SJSA1 (cell line): ENCODE results near the gene CSMD2. TPM values are rescaled to one million over a fixed set of nuclear protein-coding genes. Genes with fewer than 3 reads are reported as not detected.

Experiments used
- DNase-seq, 2 experiments: peaks; one replicate each; pipeline ENCODE4 v3.0.0-alpha.2; 2015 to 2020; ENCODE audit warnings: low spot score in 2 of 2, low read depth in 1 of 2
- H3K27ac ChIP-seq: fragments of 250-450 bp; sonication (Bioruptor Pico); 2 replicates; pipeline ENCODE4 v1.5.1; 2020; ENCODE audit warnings: mild to moderate bottlenecking, moderate library complexity
- H3K27me3 ChIP-seq: fragments of 250-450 bp; sonication (Bioruptor Pico); replicated peaks from 2 replicates; pipeline ENCODE4 v1.5.1; 2020; ENCODE audit warnings: mild to moderate bottlenecking, moderate library complexity
- H3K36me3 ChIP-seq: fragments of 250-450 bp; sonication (Bioruptor Pico); 2 replicates; pipeline ENCODE4 v1.5.1; 2020; ENCODE audit warnings: mild to moderate bottlenecking
- H3K4me1 ChIP-seq: fragments of 250-450 bp; sonication (Bioruptor Pico); replicated peaks from 2 replicates; pipeline ENCODE4 v1.6.1; 2021; ENCODE audit warnings: mild to moderate bottlenecking
- H3K4me3 ChIP-seq: fragments of 250-450 bp; sonication (Bioruptor Pico); 2 replicates; pipeline ENCODE4 v1.5.1; 2020; ENCODE audit warnings: mild to moderate bottlenecking
- H3K9me3 ChIP-seq: fragments of 250-450 bp; sonication (Bioruptor Pico); replicated peaks from 2 replicates; pipeline ENCODE4 v1.5.1; 2020; ENCODE audit warnings: mild to moderate bottlenecking
- total RNA-seq: library from RNA; depleted of rRNA; stranded (reverse); fragments of >200 nt; shearing (Covaris generic); gene quantifications from 2 replicates; pipeline ENCODE4 v1.2.3, GENCODE V29; 2014

CSMD2 gene
- total RNA-seq, 1 experiment from 2014 or later = 0.87 TPM

DNA sequence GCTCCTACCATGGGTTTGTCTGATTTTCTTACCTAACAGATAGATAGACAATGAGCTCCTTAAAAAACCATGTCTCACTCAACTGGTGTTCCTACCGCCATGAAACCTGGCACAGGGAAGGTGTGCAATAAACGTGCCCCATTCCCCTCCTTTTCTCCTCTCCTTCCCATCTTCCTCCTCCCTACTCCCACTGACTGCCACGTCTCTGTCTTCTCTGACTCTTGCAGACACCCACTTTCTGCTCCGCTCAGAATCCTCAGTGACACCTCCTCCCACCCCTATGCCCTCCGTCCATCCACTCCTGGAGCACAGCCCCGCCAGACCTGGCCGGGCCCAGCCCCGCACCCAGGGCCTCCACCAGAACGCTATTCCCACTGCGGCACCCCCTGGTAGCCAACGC lies 248.2 kb downstream of the CSMD2 start:
- DNase-seq = no peak
- H3K9me3 ChIP-seq = no peaks in the 10 kb centered on the region
- H3K4me1 ChIP-seq = peaks cover 4% of the 10 kb centered on the region; the same call in 1 of the 2 replicates
- no peaks in the 10 kb centered on the region for H3K27me3 ChIP-seq
- no peak overlapping the region for H3K27ac ChIP-seq
- H3K4me3 ChIP-seq = no peak overlapping the region
- no peaks in the 10 kb centered on the region for H3K36me3 ChIP-seq

DNA sequence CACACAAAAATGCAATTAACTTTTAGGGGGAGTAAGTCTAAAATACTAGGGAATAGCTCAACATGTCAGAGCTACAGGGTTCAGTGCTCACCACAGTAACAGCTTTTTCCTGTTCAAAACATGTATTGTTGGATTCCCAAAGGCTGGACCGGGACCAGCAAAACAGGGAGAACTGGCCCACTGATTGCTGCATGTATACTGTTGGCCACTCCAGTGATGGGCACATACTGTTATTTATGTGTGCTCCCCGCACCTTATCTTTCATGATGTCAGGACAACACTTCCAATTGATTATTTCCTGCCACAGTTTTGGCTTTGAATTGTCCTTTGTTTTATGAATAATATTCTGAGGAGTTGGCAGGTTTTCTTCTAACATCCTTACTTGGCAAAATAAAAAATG lies 250.5 kb downstream of the CSMD2 start:
- H3K9me3 ChIP-seq = no peaks in the 10 kb centered on the region
- no peaks in the 10 kb centered on the region for H3K27me3 ChIP-seq
- H3K36me3 ChIP-seq = no peaks in the 10 kb centered on the region
- H3K27ac ChIP-seq = no peak overlapping the region
- H3K4me1 ChIP-seq = peaks cover 4% of the 10 kb centered on the region; the same call in 1 of the 2 replicates
- no peak overlapping the region for H3K4me3 ChIP-seq
- no peak for DNase-seq

DNA sequence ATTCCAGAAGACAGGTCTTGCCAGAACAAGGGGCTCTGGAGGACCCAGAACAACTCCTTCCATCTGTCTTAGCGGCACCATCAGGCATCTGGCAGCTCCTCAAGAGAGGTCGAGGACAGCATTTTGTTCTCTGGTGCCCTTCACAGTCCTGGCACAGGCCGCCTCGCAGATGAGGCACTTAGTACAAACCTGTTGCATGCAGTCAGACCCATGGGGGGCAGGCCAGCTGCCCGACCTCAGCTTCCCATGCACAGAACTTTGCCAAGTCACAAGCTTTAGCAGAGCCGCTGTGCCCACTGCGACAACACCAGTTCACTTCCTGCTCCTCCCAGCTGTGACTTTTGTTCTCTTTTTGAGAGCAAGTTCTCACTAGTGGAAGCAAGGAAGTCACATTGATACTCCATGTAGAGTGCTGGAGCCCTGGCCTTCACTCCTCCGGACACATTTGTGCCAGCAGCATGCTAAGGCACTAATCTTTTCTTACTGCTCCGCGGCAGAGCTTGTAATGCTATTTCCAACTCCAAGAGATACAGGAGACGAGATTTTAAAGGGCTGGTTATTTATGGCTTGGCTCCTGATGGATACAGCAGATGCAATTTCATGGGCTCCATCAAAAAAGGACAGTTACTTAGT lies 256.6 kb downstream of the CSMD2 start:
- no peak for DNase-seq
- no peak overlapping the region for H3K27ac ChIP-seq
- no peaks in the 10 kb centered on the region for H3K36me3 ChIP-seq
- no peaks in the 10 kb centered on the region for H3K27me3 ChIP-seq
- H3K4me3 ChIP-seq = no peak overlapping the region
- no peaks in the 10 kb centered on the region for H3K4me1 ChIP-seq
- no peaks in the 10 kb centered on the region for H3K9me3 ChIP-seq

DNA sequence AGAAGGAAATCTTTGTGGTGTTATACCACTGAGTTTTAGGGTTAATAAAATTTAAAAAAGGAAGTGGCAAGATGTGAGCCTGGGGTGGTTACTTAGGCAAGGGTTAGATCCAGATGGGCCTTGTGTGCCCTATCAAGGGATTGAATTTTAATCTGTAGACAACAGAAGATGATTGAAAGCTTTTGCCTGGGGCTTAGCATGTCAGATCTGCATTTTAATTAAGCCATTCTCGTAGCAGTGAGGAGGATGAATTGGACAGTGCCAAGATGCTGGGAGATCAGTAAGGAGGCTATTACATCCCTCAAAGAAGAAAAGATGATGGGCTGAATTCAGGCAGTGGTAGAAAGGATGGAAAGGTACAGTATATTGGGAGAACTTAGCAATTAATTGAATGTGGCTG lies 258.9 kb downstream of the CSMD2 start:
- Histone ChIP-seq H3K9me3 (no peaks in the 10 kb centered on the region), H3K36me3 (no peaks in the 10 kb centered on the region), H3K27me3 (no peaks in the 10 kb centered on the region), H3K27ac (no peak overlapping the region), H3K4me1 (no peaks in the 10 kb centered on the region), H3K4me3 (no peak overlapping the region)
- no peak for DNase-seq

DNA sequence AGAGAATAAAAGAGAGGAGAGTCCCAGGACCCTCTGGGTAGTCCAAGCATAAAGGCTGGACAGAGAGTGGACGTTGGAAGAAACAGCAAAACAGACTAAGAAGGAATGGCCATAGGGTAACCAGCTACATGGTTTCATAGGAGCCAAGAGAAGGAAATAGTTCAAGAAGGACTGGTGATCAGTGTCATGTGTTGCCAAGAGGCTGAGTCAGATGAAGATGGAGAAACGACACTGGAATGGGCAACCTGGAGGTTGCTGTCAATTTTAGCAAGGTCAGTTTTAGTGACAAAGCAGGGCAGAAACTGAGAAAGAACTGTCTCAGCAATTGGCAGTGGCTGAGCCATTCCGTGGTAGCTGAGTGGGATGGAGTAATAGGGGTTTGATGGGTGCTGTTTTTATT lies 259.8 kb downstream of the CSMD2 start:
- Histone ChIP-seq H3K27ac (no peak overlapping the region), H3K9me3 (no peaks in the 10 kb centered on the region), H3K4me3 (no peak overlapping the region), H3K4me1 (no peaks in the 10 kb centered on the region), H3K36me3 (no peaks in the 10 kb centered on the region), H3K27me3 (no peaks in the 10 kb centered on the region)
- DNase-seq = no peak

DNA sequence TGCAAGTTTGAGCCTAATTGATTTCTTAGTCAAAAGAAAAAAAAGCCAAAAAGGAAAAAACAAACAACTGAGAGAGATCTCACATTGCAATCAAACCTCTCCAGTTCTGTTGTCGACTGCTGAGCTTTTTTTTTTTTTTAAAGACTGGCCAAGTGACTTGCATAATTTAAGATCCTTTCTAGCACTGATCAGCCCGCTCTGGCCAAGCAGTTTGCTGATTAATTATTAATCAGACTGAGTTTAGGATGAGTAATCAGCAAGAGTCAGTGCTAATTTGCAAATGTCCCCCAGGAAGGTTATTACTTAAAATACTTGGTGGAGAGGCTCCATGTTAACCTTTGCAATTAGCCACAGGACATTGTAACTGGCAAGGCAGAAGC lies 261.8 kb downstream of the CSMD2 start:
- H3K36me3 ChIP-seq = no peaks in the 10 kb centered on the region
- no peaks in the 10 kb centered on the region for H3K9me3 ChIP-seq
- H3K27me3 ChIP-seq = no peaks in the 10 kb centered on the region
- no peak overlapping the region for H3K27ac ChIP-seq
- H3K4me3 ChIP-seq = no peak overlapping the region
- DNase-seq = no peak
- H3K4me1 ChIP-seq = no peaks in the 10 kb centered on the region

DNA sequence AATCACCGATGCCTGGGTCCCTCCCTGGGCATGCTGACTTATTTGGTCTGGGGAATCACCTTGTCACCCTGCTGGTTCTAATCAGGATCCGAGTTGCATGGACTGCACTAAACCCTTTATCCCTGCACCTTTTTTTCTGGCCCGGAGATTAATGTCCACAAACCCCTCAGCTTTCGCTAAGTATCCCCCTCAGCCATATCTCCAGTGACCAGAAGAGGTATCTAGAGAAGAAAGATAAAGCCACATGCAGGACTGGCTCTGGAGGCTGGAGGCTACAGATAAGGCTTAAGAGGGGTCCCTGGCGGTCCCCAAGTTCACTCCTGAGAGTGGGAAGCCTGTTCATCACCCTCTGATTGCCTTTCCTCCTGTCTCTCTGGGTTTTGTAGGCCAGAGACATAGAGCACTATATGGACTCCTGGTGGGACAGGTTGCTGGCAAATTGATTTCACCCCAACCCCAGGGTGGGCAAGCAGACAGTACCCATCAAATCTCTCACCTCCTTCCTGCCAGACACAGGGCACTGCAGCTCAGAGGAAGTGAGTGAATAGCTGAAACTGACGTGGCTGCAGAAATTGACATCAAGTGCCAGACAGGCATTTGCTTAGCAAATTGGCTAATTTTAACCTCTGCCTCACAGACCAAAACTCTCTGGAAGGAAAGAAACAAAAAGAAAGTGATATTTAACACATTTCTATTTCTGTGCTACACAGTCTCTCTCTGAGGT lies 262.4 kb downstream of the CSMD2 start:
- no peaks in the 10 kb centered on the region for H3K9me3 ChIP-seq
- H3K4me3 ChIP-seq = no peak overlapping the region
- no peaks in the 10 kb centered on the region for H3K4me1 ChIP-seq
- no peaks in the 10 kb centered on the region for H3K36me3 ChIP-seq
- no peaks in the 10 kb centered on the region for H3K27me3 ChIP-seq
- H3K27ac ChIP-seq = no peak overlapping the region
- no peak for DNase-seq

DNA sequence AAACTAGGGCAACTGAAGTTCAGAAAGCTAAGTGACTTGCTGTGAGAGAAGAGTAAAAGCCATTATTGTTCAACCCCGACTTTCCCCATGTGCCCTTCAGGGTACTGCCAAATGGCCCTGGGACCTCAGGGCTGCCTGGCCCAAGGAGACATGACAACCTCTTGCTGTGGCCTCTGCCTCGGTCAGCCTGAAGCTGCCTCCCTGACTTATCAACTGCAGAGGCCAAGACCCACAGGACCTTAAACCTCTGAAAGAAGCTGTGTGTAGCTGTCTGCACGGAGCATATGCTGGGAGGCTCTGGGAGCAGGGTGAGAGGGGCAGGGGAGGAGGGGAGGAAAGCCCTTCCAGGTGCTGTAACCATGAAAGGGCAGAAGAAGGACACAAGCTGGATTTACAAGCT lies 265.3 kb downstream of the CSMD2 start:
- H3K4me3 ChIP-seq = no peak overlapping the region
- DNase-seq = no peak
- no peaks in the 10 kb centered on the region for H3K36me3 ChIP-seq
- no peaks in the 10 kb centered on the region for H3K9me3 ChIP-seq
- no peaks in the 10 kb centered on the region for H3K27me3 ChIP-seq
- no peak overlapping the region for H3K27ac ChIP-seq
- H3K4me1 ChIP-seq = no peaks in the 10 kb centered on the region

DNA sequence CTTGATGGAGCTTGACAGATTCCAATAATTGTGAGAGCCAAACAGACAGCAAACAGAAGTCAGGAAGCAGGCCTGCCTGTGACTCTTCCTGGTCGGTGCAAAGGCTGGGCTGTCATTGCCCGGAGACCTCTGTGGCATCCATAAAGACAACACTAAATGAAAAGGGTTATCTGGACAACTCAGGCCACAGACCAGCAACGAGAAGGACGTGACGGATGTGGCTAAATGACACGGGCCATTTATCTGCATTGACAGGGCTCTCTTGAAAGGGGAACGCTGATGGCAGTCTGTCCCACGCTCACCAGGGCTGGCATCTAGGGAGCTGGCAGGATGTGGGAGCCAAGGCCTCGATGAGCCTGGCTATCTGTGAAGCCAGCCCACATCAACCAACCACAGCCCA lies 266.1 kb downstream of the CSMD2 start:
- DNase-seq = no peak
- H3K4me1 ChIP-seq = no peaks in the 10 kb centered on the region
- H3K36me3 ChIP-seq = no peaks in the 10 kb centered on the region
- no peak overlapping the region for H3K4me3 ChIP-seq
- H3K27me3 ChIP-seq = no peaks in the 10 kb centered on the region
- no peaks in the 10 kb centered on the region for H3K9me3 ChIP-seq
- H3K27ac ChIP-seq = no peak overlapping the region

DNA sequence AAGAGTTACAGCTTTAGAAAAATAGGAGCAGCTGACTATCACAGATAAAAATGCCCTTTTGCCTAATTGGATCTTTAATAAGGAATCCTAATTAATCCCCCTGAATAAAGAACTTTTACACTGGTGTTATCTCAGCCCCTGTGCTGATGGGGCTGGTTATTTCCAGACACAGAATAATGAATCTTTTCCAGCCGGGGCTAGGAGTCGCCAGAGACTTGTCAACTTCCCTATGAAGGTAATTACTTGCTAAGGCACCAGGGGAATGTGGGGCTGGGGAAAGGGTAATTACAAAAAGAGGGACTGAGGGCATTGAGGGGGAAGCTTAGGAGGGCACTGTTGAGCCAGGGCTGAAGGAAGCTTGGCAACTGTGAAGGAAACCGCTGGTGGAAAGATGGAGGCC lies 266.6 kb downstream of the CSMD2 start:
- H3K27me3 ChIP-seq = no peaks in the 10 kb centered on the region
- no peak overlapping the region for H3K27ac ChIP-seq
- H3K36me3 ChIP-seq = no peaks in the 10 kb centered on the region
- no peaks in the 10 kb centered on the region for H3K4me1 ChIP-seq
- DNase-seq = no peak
- no peak overlapping the region for H3K4me3 ChIP-seq
- H3K9me3 ChIP-seq = no peaks in the 10 kb centered on the region

DNA sequence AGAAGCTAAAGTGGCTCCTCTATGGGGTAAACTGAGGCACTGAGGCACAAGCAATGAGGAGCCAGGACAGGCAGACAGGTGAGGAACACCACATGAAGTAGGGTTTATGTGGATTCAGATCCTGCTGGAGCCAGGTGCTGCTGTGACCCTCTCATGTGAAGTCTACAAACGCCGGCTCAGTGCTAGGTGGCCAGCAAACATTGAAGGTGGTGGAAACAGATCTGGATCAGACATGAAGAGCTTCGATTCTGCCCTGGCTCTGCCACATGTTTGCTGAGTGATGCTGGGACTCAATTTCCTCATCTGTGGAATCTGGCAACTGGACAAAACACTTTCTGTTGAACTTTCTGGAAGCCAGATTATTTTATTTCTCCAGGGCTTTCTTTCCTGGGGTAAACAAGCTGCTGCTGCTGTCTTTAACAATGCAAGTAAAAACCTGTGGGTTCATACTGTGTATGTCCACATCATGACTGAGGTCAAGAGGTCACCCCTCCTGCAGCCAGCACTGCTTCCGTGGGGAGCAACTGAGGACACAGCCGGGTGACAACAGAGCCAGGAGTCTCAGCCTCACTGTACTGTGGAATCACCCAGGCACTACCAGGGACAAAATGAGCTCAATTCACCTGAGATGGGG lies 267.8 kb downstream of the CSMD2 start:
- DNase-seq = no peak
- no peaks in the 10 kb centered on the region for H3K27me3 ChIP-seq
- no peaks in the 10 kb centered on the region for H3K9me3 ChIP-seq
- H3K36me3 ChIP-seq = no peaks in the 10 kb centered on the region
- H3K27ac ChIP-seq = no peak overlapping the region
- no peaks in the 10 kb centered on the region for H3K4me1 ChIP-seq
- no peak overlapping the region for H3K4me3 ChIP-seq

DNA sequence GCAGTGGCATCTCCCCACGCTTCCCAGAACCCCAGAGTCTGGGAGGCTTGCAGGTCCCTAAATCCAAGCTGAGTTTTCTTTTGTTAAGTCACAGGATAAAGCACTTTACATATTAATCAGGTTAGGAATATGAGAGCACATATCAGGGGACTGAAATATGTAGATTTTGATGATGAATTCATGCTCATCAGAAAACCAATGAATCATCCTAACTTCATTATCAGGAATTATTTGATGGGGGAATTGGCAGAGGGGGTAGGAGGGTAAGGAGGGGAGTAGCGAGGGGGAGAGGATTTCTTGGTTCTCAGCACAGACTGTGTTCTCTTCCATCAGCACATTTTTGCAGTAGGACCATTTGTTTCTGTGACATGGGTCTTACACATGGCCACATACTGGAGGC lies 269.1 kb downstream of the CSMD2 start:
- Histone ChIP-seq H3K4me1 (no peaks in the 10 kb centered on the region), H3K36me3 (no peaks in the 10 kb centered on the region), H3K27me3 (no peaks in the 10 kb centered on the region), H3K9me3 (no peaks in the 10 kb centered on the region), H3K4me3 (no peak overlapping the region), H3K27ac (no peak overlapping the region)
- no peak for DNase-seq

DNA sequence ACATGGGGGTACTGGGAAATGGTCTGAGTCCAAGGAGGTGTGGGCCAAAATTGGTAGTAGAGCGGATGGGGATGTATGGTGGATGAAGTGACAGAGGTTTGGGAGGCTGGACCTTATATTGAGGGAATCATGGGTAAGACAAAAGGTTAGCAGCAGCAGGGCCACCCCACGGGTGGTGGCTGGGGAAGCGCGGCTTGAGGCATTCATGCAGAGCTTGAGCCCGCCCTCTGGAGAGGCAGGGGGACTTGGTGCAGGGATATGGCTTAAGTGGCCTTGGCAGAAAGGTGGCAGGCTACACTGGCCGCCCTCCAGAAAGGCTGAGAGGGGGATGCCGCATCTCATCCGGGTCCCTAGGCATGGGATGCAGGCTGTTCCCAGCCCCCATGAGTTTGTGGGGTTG lies 269.6 kb downstream of the CSMD2 start:
- DNase-seq = no peak
- no peak overlapping the region for H3K27ac ChIP-seq
- H3K36me3 ChIP-seq = no peaks in the 10 kb centered on the region
- H3K9me3 ChIP-seq = no peaks in the 10 kb centered on the region
- no peaks in the 10 kb centered on the region for H3K27me3 ChIP-seq
- no peak overlapping the region for H3K4me3 ChIP-seq
- H3K4me1 ChIP-seq = no peaks in the 10 kb centered on the region

DNA sequence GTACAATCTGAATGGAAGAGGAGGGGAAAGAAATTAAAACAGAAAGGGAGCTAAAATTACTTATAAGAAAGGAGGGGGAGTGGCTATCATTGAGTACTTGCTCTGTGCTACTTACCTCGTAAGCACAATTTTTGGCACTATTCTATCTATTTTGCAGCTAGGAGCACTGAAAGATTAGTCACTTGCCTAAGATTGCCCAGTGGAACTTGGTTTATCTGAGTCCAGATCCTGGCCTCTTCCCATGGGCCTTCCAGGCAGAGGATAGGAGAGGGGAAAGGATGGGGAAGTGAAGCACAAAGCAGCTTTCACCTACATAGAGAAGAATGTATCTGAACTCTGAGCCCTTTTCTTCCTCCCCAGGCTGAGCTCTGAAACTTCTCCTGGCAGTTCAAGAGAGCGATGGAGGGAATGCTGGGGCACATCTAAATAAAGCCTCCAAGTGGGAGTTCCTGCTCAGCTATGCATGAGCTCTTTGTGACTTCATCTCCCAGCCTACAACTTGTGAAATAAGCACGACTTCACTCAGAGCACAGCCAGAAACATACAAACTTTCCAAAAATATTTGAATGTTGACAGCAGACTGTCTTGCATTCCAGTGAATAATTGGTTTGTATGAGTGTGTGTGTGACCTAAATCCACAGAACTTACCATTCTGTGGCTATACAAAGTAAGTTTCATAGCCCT lies 271.7 kb downstream of the CSMD2 start:
- no peak for DNase-seq
- no peak overlapping the region for H3K4me3 ChIP-seq
- no peaks in the 10 kb centered on the region for H3K9me3 ChIP-seq
- H3K36me3 ChIP-seq = no peaks in the 10 kb centered on the region
- H3K4me1 ChIP-seq = no peaks in the 10 kb centered on the region
- no peaks in the 10 kb centered on the region for H3K27me3 ChIP-seq
- H3K27ac ChIP-seq = no peak overlapping the region
